ENCODE data around the gene CDH15.

GRCh38 chr16:89138843-89139520 lies 32.6 kb upstream of the CDH15 start:
- TF ChIP-seq RAD21 (conservative IDR thresholded peaks at IDR 0.05 in 1 of 2, IDR thresholded peaks at IDR 0.05 in 1 of 2) (no peak), ESRRA (IDR thresholded peaks at IDR 0.05; ENCODE audit: borderline replicate concordance, low read length) (no peak)

All from A549 (cell line).